ENCODE results near the gene CYS1.

CYS1 gene

GRCh38 chr2:10067881-10068280, 12.3 kb downstream of the CYS1 start:
- no peak for DNase-seq

DNA sequence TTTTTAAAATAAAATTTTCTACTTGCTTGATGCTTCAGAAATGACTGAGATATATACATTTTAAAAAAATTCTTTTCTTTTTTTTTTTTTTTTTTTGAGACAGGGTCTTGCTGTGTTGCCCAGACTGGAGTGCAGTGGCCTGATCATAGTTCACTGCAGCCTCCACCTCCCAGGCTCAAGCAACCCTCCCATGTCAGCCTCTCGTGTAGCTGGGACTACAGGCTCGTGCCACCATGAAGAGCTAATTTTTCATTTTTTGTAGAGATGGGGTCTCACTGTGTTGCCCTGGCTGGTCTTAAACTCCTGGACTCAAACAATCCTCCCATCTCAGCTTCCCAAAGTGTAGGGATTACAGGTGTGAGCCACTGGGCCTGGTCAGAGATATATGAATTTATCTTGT, 12.9 kb downstream of the CYS1 start:
- no peak for DNase-seq

GRCh38 chr2:10065773-10066055, 14.5 kb downstream of the CYS1 start:
- no peak for DNase-seq

DNA sequence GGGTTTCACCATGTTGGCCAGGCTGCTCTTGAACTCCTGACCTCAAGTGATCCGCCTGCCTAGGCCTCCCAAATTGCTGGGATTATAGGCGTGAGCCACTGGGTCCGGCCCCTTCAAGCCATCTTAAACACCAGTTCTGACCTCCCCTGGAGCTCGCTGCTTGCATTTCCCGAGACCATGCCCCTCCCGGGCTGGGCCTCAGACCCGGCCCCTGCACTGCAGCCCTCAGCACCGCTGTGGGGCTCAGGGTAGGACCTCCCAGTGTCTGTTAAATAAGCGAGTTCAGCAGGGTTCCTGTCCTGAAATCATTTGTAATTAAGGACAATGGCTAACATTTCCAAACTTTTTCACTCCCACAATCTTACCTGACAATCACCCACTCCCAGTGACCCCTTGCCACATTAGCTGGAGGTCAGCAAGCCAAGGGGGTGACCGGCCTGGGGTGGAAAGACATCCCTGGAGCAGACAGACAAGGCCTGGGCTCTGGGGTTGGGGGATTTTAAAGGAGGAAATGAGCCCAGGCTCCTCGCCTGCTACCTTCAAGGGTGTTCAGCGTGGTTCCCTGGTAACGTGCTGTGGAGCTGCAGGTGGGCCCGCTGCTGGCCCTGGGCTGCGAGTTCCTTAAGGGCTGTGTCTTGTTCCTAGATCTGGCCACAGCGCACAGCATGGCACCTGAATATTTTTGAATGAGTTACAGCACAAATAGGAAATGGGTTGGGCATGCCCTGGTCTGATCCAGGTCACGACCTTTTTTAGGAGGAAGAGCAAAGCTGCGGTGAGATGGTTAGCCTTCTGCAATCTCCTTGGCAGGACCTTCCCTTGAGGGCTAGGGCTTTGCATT, 15.1 kb downstream of the CYS1 start:
- DNase-seq: no peak

DNA sequence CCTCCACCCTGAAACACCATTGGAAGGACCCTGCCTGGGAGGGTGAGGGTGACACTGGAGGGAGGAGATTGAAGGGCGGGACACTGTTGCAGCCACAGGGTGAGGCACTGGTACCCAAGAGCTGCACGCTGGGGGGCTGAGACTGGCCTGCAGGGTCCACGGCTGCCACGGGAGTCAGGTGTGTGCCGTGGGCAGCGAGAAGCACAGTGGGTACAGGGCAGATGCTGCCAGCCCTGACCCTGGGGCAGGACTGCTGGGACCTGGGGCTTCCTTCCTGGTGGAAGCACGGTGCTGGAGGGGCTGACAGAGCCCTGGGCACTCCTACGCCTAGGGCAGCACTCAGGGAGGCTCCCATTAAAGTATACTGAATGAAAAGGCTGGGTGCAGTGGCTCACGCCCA, 16.6 kb downstream of the CYS1 start:
- DNase-seq: no peak

- DNase-seq: no peak
These were observed 17.3 kb downstream of the CYS1 start for GRCh38 chr2:10062931-10063365.

DNA sequence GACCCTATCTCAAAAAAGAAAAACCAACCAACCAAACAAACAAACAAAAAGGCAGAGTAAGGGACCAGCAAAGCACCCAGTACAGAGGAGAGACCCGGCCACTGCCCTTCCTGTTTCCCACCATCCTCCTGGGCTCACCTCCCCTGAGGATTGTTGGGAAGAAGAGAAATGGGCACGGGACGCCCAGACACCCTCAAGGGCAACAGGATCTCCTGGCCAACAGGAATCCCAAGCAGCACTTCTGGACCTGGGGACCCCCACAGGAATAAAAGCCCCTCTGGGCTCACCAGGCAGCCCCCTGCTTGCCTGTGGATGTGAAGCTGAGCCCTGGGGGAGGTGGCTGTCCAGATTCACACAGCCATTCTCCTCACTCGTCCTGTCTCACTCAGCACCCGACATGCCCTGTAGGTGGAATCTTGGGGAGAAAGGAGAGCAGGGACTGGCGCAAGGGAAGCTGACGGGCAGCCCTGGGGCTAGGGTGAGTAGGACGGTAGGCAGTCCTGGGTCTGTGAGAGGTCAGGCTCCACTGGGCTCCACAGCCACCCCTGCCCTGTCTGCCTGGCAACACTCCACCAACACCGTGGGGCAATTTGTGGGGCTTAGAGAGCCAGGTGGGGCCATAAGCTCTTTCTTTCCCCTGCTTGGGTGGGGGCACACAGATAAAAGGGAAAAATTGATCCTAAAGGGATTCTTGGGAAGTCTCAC, 18.8 kb downstream of the CYS1 start:
- no peak for DNase-seq

GRCh38 chr2:10059552-10060335, 20.5 kb downstream of the CYS1 start:
- no peak for DNase-seq

- DNase-seq: no peak
These were observed 21.2 kb downstream of the CYS1 start for GRCh38 chr2:10059016-10059351.

DNA sequence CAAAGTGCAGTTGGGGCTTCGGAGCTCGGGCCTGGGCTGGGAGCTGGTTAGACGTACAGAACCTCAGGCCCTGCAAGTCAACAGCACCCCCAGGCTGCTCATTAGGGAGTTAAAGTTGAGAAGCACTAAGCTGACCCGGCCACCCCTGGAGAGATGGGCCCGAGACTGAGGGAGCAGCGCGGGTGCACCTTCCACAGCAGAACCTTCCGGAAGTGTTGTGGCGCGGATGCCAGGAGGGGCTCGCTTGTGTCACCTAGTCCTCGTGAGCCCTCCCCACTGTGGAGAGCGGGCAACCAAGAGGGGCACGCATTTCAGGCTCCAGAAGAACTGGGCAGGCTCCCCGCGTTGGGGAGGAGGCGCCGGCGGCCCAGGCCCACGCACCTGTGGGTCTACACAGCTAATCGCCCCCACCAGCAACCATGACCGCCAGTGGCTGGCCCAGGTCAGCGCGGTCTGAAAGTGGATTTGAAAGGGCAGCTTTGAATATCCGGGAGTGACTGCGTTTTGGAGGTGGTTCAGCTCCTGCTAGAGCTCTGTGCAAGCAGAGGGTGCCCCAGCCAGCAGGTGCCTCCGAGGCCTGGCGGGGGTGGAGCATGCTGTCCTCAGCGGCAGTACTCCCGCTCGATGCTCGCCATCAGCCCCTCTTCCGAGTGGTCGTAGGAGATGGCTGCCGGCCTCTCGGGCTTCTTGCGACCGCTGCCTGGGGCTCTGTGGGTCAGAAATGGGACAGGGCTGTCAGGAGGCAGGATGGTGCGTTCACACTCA, 21.8 kb downstream of the CYS1 start:
- DNase-seq: no peak

DNA sequence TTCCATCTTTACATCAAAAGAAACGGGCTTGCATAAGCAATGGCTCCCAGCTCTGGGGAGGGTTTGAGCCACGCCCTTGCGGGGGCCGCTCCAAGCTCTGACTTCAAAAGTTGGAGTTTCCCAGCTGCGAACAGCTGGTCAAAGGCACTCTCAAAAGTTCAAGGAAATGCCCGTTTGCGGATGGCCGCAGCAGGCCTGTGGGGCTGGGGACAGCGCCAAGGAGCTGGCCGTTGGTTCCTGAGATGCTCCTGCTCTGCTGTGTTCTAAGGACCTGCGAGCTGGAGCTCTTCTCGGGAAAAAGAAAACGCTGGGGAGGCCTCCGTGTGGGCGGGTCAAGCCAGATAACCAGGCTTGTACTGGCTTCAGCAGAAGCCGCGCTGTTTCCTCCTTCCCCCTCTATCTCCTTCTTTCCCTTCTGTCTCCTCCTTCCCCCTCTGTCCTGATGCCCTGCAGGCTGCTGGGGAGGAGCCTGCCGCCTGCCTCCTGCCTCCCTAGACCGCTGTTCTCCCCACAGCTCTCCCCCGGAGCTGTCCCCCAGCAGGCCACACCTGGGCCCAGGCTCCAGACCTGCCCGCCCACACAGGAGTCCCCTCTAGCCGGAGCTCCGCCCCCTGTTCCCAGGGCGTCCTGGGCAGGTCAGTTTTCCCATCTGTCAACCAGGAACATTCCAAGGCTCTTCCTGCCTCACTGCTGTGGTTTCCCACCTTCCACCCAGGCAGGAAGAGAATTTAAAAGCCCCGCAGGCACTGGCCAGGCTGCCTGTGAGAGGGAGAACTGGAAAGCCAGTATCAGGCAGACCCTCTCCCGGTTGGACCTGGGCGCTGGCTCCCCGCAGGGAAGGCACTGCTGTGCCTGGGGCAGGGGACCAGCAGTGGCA, 22.7 kb downstream of the CYS1 start:
- no peak for DNase-seq

GRCh38 chr2:10056439-10056838, 23.8 kb downstream of the CYS1 start:
- DNase-seq: no peak

DNA sequence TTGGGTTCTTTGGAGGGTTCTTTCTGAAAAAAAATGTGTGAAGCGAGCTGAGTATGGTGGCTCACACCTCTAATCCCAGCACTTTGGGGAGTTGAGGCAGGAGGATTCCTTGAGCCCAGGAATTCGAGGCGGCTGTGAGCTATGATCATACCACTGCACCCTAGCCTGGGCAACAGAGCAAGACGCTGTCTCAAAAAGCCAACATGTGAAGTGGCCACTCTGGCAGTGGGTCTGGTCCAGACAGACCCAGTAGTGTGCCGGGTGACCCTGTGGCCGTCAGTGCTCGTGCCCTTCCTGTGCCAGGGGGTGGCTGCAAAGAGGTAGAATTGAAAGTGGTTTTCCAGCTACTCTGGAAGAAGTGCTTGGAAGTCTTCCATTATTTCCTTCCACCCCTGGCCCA, 25.2 kb downstream of the CYS1 start:
- no peak for DNase-seq

- no peak for DNase-seq
These were observed 25.8 kb downstream of the CYS1 start for GRCh38 chr2:10054424-10054823.

DNA sequence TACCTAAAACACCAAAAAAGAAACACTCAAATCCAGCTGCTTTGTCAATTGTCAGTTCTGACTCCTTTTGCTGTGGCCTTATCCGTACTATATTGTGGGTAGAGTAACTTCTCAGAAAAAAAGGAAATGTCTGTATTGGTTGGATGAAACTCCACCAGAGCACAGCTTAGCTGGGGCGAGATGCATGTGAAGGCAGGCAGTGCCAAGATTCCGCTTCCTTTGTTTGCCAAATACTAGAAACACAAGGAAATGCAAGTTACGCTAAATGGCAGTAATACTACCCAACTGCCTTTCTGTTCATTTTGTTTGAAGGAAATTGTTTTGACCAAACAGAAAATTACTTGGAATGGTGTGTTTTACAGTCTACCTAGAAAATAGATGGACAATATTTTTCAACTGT, 26.9 kb downstream of the CYS1 start:
- DNase-seq: no peak

DNA sequence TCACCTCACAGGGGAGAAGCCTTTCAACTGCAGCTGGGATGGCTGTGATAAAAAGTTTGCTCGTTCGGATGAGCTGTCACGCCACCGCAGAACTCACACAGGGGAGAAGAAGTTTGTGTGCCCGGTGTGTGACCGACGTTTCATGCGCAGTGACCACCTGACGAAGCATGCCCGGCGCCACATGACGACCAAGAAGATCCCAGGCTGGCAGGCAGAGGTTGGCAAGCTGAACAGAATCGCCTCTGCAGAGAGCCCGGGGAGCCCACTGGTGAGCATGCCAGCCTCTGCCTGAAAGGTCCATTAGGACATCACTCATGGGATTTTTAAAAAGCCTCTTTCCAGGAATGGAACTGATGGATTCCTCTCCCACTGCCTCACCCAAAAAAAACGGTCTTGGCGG, 28.0 kb downstream of the CYS1 start:
- DNase-seq: no peak

GRCh38 chr2:10048501-10049171, 31.6 kb downstream of the CYS1 start:
- DNase-seq: no peak

DNA sequence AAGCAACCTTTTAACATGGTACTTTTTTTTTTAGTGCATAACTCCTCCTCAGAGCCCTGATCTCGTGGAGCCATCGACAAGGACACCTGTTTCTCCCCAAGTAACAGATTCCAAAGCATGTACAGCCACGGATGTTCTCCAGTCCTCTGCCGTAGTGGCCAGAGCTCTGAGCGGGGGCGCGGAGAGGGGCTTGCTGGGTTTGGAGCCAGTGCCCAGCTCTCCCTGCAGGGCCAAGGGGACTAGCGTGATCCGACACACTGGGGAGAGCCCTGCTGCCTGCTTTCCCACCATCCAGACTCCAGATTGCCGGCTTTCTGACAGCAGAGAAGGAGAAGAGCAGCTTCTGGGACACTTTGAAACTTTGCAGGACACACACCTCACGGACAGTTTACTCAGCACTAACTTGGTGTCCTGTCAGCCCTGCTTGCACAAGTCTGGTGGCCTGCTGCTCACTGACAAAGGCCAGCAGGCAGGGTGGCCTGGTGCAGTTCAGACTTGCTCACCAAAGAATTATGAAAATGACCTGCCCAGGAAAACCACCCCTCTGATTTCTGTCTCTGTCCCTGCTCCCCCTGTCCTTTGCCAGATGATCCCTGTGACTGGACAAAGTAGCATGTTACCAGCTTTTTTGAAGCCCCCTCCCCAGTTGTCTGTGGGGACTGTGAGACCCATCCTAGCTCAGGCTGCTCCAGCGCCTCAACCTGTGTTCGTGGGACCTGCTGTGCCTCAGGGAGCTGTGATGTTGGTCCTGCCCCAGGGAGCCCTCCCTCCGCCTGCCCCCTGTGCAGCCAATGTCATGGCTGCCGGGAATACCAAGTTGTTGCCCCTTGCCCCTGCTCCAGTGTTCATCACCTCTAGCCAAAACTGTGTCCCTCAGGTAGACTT, 32.4 kb downstream of the CYS1 start:
- DNase-seq: no peak

- no peak for DNase-seq
These were observed 33.3 kb downstream of the CYS1 start for GRCh38 chr2:10046931-10047330.

DNA sequence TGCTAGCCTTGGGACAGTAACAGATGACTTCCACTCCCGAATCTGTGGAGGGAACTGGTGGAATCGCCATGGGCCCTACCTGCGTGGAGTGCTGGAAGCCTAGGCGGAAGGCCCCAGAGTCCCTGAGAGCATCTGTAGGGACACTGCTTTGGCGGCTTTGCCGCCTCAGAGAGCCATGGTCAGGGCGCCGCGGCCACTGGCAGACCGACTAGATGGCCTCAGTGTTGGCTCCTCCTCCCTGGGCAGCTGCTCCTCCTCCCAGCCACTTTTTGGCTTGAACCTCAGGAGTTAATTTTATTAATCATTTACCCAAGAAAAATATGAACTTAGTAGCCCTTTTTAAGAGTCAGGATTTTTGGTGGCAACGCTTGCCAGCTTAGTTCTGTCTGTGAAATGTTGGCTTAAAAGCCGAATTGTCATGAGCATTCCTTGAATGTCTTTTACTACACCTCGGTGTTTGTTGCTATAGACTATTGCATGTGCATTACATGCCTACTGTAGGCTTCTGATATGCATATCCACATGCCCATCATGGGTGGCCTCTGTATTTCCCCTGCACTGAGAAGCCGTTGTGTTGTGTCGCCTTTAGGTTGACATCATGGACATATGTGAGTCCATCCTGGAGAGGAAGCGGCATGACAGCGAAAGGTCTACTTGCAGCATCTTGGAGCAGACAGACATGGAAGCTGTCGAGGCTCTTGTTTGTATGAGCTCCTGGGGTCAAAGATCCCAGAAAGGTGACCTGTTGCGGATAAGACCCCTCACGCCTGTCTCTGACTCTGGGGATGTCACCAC, 34.5 kb downstream of the CYS1 start:
- DNase-seq: no peak
